Activated CD8-positive, alpha-beta T cell treated with anti-CD3 and anti-CD28 coated beads for 36 hours (primary cell): Measurements from ENCODE around the gene CNGA1. TPM values are rescaled to one million over a fixed set of nuclear protein-coding genes. Genes with fewer than 3 reads are reported as not detected.

ENCODE experiments used
- ATAC-seq: fragments of 200-7000 bp; cut with Tn5 transposase; one replicate; pipeline ENCODE4 v1.10.0; 2021; ENCODE audit warnings: mild to moderate bottlenecking, moderate library complexity
- CTCF ChIA-PET: fragments of 350-600 bp; sonication (Branson Sonifier 250); formaldehyde crosslinking; loops from one replicate; lab custom pipeline; 2021; ENCODE audit warnings: antibody characterized with exemption; lab: Charles Lee
- POLR2A ChIA-PET: fragments of 350-600 bp; sonication (Branson Sonifier 250); formaldehyde crosslinking; loops from one replicate; lab custom pipeline; 2021; ENCODE audit warnings: antibody characterized with exemption; lab: Charles Lee
- DNase-seq: peaks from one replicate; pipeline ENCODE4 v3.0.0-alpha.2; 2020
- H3K27ac Mint-ChIP-seq: one replicate; pipeline ENCODE4 v1.8.0; 2021; ENCODE audit warnings: mild to moderate bottlenecking, mixed read lengths
- H3K27me3 Mint-ChIP-seq: one replicate; pipeline ENCODE4 v1.8.0; 2021; ENCODE audit warnings: mixed read lengths
- H3K36me3 Mint-ChIP-seq: one replicate; pipeline ENCODE4 v1.8.0; 2021; ENCODE audit warnings: low read depth, mixed read lengths
- H3K4me1 Mint-ChIP-seq: one replicate; pipeline ENCODE4 v1.8.0; 2021; ENCODE audit warnings: low read depth, mixed read lengths
- H3K4me3 Mint-ChIP-seq: one replicate; pipeline ENCODE4 v1.8.0; 2021; ENCODE audit warnings: mild to moderate bottlenecking, moderate library complexity, mixed read lengths
- H3K9me3 Mint-ChIP-seq: one replicate; pipeline ENCODE4 v1.8.0; 2021; ENCODE audit warnings: mixed read lengths
- CTCF ChIP-seq: fragments of 200-600 bp; IDR thresholded peaks from one replicate; pipeline ENCODE4 v1.8.0; 2022; ENCODE audit warnings: antibody characterized with exemption, mild to moderate bottlenecking
- intact Hi-C: fragments of 100-400 bp; cut with micrococcal nuclease; formaldehyde crosslinking; loops from one replicate; pipeline ENCODE4 v1.10.0; 2022
- total RNA-seq, 2 experiments: library from RNA; stranded (reverse); gene quantifications; one replicate each; pipeline ENCODE4 v1.2.3, GENCODE V29; 2021

Gene CNGA1
- total RNA-seq, 2 experiments from 2014 or later: 0.50 TPM; not detected in 1

- no peak overlapping the region for H3K4me3 Mint-ChIP-seq
- CTCF ChIA-PET: interaction anchor here (1.4 to 1.5 kb wide), 2 partner anchors 8 to 43 kb away, joined by 5 to 10 read pairs; no protein-coding TSS in a partner anchor
- POLR2A ChIA-PET: interaction anchor here (1.6 kb wide), 1 partner anchor 59 kb away, joined by 4 read pairs; no protein-coding TSS in a partner anchor
- peaks cover 72% of the 10 kb centered on the region for H3K4me1 Mint-ChIP-seq
- H3K9me3 Mint-ChIP-seq: no peaks in the 10 kb centered on the region
- TF ChIP-seq CTCF: no peak
- ATAC-seq: no peak
- no peaks in the 10 kb centered on the region for H3K36me3 Mint-ChIP-seq
- peaks cover 10% of the 10 kb centered on the region for H3K27me3 Mint-ChIP-seq
- intact Hi-C loops: no loop called here
- H3K27ac Mint-ChIP-seq: no peak overlapping the region
- DNase-seq: no peak
Observed at GRCh38 chr4:48044298-48044697, 27.8 kb upstream of the CNGA1 start.

- no peak for TF ChIP-seq CTCF
- Mint-ChIP-seq H3K9me3 (no peaks in the 10 kb centered on the region), H3K27ac (no peak overlapping the region), H3K27me3 (peaks cover 11% of the 10 kb centered on the region), H3K4me3 (no peak overlapping the region), H3K4me1 (peaks cover 73% of the 10 kb centered on the region), H3K36me3 (no peaks in the 10 kb centered on the region)
- intact Hi-C loops: no loop called here
- ChIA-PET POLR2A (interaction anchor here (0.7 to 0.8 kb wide), 2 partner anchors 8 to 60 kb away, joined by 3 read pairs; no protein-coding TSS in a partner anchor), CTCF (interaction anchor here (0.9 to 1.7 kb wide), 5 partner anchors 9 to 43 kb away, joined by 3 to 7 read pairs (median 6); no protein-coding TSS in a partner anchor)
- no peak for ATAC-seq
- DNase-seq: no peak
Observed at GRCh38 chr4:48043504-48043903, 27.0 kb upstream of the CNGA1 start.

GRCh38 chr4:48042979-48043461 is 26.5 kb upstream of the CNGA1 start:
- Mint-ChIP-seq H3K36me3 (no peaks in the 10 kb centered on the region), H3K27ac (no peak overlapping the region), H3K9me3 (no peaks in the 10 kb centered on the region), H3K4me1 (peaks cover 70% of the 10 kb centered on the region), H3K27me3 (peaks cover 8% of the 10 kb centered on the region), H3K4me3 (no peak overlapping the region)
- ChIA-PET POLR2A (interaction anchor here (0.7 to 0.8 kb wide), 2 partner anchors 8 to 60 kb away, joined by 3 read pairs; no protein-coding TSS in a partner anchor), CTCF (interaction anchor here (0.9 to 1.7 kb wide), 5 partner anchors 9 to 44 kb away, joined by 3 to 7 read pairs (median 6); no protein-coding TSS in a partner anchor)
- ATAC-seq: no peak
- intact Hi-C loops: no loop called here
- TF ChIP-seq CTCF: no peak
- DNase-seq: no peak

- CTCF ChIA-PET: interaction anchor here (1.2 to 1.9 kb wide), 4 partner anchors 30 to 68 kb away, joined by 3 to 7 read pairs (median 4); no protein-coding TSS in a partner anchor
- Mint-ChIP-seq H3K9me3 (no peaks in the 10 kb centered on the region), H3K27ac (no peak overlapping the region), H3K36me3 (no peaks in the 10 kb centered on the region), H3K4me1 (peaks cover 60% of the 10 kb centered on the region), H3K27me3 (peaks cover 7% of the 10 kb centered on the region), H3K4me3 (no peak overlapping the region)
- TF ChIP-seq CTCF: no peak
- POLR2A ChIA-PET: no interaction called here
- peak; percentile 27 for ATAC-seq
- intact Hi-C loops: no loop called here
- peak; percentile 25 for DNase-seq
Observed at GRCh38 chr4:48041535-48042137, 25.2 kb upstream of the CNGA1 start.

- Mint-ChIP-seq H3K4me1 (peaks cover 61% of the 10 kb centered on the region), H3K36me3 (peaks cover 15% of the 10 kb centered on the region), H3K9me3 (peaks cover 6% of the 10 kb centered on the region), H3K27me3 (peaks cover 5% of the 10 kb centered on the region), H3K4me3 (no peak overlapping the region), H3K27ac (no peak overlapping the region)
- no peak for TF ChIP-seq CTCF
- POLR2A ChIA-PET: interaction anchor here (0.8 kb wide), 1 partner anchor 41 kb away, joined by 4 read pairs; no protein-coding TSS in a partner anchor
- DNase-seq (no peak), ATAC-seq (no peak)
- intact Hi-C loops: no loop called here
- CTCF ChIA-PET: no interaction called here
Observed at GRCh38 chr4:48039561-48039960, 23.1 kb upstream of the CNGA1 start.
